GM19025 (cell line): ENCODE results near the gene ARMH4.

ENCODE experiments used
- ATAC-seq: cut with Tn5 transposase; IDR thresholded peaks from one replicate; pipeline ENCODE4 v1.9.1; 2021; ENCODE audit warnings: mild to moderate bottlenecking, low read depth, moderate library complexity; ENCODE audit not compliant: unreplicated experiment

ARMH4 gene

GRCh38 chr14:57976701-57977100, 175.3 kb downstream of the ARMH4 start:
- ATAC-seq, result no peak

- ATAC-seq, result no peak
Observed at GRCh38 chr14:57974896-57975295, 177.1 kb downstream of the ARMH4 start.

GRCh38 chr14:57970594-57970993, 181.4 kb downstream of the ARMH4 start:
- no peak for ATAC-seq

- ATAC-seq, result no peak
Observed at GRCh38 chr14:57970175-57970574, 181.8 kb downstream of the ARMH4 start.

- no peak for ATAC-seq
Observed at GRCh38 chr14:57963071-57963470, 188.9 kb downstream of the ARMH4 start.

- no peak for ATAC-seq
Observed at GRCh38 chr14:57962325-57963035, 189.5 kb downstream of the ARMH4 start.

- ATAC-seq, result no peak
Observed at GRCh38 chr14:57961786-57962060, 190.3 kb downstream of the ARMH4 start.

GRCh38 chr14:57960946-57961785, 190.8 kb downstream of the ARMH4 start:
- no peak for ATAC-seq

- ATAC-seq, result no peak
Observed at GRCh38 chr14:57957441-57957840, 194.6 kb downstream of the ARMH4 start.
